Activated naive CD4-positive, alpha-beta T cell treated with anti-CD3 and anti-CD28 coated beads, Interleukin-2, amount 50 U/mL, for 72 hours (primary cell): ENCODE data around the gene EHD1. TPM values are rescaled to one million over a fixed set of nuclear protein-coding genes. Genes with fewer than 3 reads are reported as not detected.
"Not testable (repeated sequence)": the region's sequence is repeated elsewhere in the genome, so short reads cannot be mapped to it uniquely, and the experiment has no call there.

Experiments
- ATAC-seq, 2 donors: fragments of 150-1000 bp; cut with Tn5 transposase; 2 replicates each; pipeline ENCODE4 v1.10.0; 2021; ENCODE audit warnings: mild to moderate bottlenecking in 2 of 2, moderate library complexity in 2 of 2
- DNase-seq, 2 donors: peaks; one replicate each; pipeline ENCODE4 v3.0.0; 2021 to 2022; ENCODE audit warnings: low spot score in 2 of 2
- H3K27ac Mint-ChIP-seq, 2 donors: one replicate each; pipeline ENCODE4 v1.8.0; 2022; ENCODE audit warnings: mild to moderate bottlenecking in 2 of 2, mixed read lengths in 2 of 2
- H3K36me3 Mint-ChIP-seq, 2 donors: one replicate each; pipeline ENCODE4 v1.8.0; 2022; ENCODE audit warnings: mixed read lengths in 2 of 2
- H3K9me3 Mint-ChIP-seq, 2 donors: one replicate each; pipeline ENCODE4 v1.8.0; 2022; ENCODE audit warnings: mixed read lengths in 2 of 2
- total RNA-seq, 2 donors: library from RNA; stranded (reverse); gene quantifications; one replicate each; pipeline ENCODE4 v1.2.3, GENCODE V29; 2022

Gene EHD1
- total RNA-seq, 2 donors from 2014 or later, result 93.1 to 123 TPM

DNA sequence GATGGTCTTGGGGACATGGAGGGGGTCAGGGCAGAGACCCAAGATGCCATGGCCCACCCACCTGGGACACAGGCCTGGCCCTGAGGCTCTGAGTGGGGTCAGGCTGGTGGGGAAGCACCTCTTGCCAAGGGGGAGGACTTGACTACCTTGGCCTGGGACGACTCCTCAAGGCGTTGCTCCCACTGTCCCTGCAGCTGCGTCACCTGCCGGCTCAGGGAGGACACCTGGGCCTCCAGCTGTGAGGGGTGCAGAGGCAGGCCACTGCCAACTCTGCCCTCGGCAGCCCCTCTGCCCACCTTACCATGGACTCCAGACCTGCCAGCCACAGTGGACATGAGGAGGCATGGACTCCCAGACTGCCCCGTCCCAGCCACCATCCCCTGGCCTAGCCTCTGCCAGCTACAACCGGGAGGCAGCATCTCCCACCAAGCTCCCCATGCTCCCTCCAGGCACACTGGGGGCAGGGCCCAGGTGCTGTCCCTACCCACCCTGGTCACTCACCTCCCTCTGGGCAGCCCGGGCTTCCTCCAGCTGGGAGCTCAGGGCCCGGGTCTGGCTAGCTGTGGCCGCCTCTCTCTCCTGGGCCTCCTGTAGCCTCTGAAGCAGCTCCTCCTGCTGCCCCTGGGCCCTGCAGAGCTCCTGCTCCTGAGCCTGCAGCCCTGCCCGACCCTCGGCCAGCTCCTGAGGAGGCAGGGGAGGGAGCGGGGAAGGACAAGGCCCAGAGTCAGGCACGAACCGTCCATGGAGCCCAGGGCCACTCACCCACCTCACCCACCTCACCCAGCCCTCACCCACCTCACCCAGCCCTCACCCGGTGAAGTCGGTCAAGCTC is 42.6 kb downstream of the EHD1 start:
- Mint-ChIP-seq H3K36me3 (no peaks in the 10 kb centered on the region), H3K27ac (no peak overlapping the region), H3K9me3 (no peaks in the 10 kb centered on the region)
- no peak for ATAC-seq
- DNase-seq, result no peak

DNA sequence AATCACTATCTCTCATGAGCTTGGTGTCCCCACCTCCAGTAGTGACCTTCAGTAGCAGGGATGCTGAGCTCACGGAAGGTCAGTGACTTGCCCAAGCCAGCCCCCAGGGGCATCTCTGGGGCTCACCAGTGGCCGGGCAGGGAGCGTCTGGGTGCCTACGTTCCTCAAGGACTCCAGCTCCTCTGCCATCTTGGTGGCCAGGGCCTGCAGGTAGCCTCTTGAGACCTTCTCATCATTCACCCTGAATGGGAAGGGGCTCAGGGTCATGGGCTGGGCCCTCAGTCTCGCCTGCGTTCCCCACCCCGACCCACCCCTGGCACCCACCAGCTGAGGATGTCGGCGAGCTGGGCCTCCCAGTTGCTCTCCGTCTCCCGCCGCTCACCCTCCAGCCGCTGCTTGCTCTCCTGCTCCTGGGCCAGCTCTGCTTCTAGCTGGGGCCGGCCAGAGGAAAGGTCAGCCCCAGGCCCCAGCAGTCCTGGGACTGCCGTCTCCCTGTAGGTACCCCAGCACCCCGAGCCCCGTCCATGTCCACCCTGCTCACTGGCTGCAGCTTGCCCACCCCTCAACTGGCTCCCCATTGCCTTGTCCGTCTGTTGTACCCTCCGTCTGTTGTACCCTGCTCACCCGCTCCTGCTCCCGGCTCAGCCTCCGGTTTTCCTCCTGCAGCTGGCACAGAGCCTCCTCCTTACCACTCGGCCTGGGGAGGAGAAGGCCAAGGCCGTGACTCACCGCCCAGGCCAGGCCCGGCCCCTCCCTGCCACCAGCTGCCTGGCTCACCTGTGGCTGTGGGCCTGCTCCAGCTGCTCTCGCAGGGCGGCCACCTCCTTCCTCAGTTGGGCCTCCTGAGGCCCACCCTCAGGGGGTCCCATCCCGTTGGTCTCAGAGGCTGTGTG is 43.5 kb downstream of the EHD1 start:
- Mint-ChIP-seq H3K9me3 (no peaks in the 10 kb centered on the region), H3K27ac (no peak overlapping the region), H3K36me3 (no peaks in the 10 kb centered on the region)
- ATAC-seq, result no peak
- no peak for DNase-seq

- no peak for DNase-seq
- H3K36me3 Mint-ChIP-seq, result no peaks in the 10 kb centered on the region
- no peak for ATAC-seq
- H3K9me3 Mint-ChIP-seq, result no peaks in the 10 kb centered on the region
- H3K27ac Mint-ChIP-seq, result no peak overlapping the region
These were observed 44.2 kb downstream of the EHD1 start for GRCh38 chr11:64834031-64834722.

DNA sequence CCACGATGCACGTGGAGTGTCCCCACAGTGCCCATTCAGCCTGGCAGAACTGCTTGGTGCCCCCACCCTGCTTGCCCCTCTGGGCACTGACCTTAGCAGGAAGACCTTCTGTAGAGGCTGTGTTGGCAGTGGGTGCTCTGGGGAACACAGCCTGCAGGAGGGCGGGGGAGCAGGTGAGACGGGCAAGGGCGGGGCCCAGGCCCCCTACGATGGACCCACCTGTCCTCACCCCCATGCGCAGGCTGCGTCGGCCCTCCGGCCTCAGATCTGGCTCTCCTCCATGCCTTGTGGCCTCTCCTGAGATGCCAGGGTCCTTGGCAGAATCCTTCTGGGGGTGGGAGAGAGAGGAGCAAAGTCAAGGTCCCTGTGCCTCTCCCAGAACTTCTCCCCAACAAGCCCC is 44.9 kb downstream of the EHD1 start:
- Mint-ChIP-seq H3K27ac (no peak overlapping the region), H3K9me3 (no peaks in the 10 kb centered on the region), H3K36me3 (no peaks in the 10 kb centered on the region)
- ATAC-seq (no peak), DNase-seq (no peak)

GRCh38 chr11:64833198-64833502 is 45.3 kb downstream of the EHD1 start:
- Mint-ChIP-seq H3K9me3 (no peaks in the 10 kb centered on the region), H3K27ac (no peak overlapping the region), H3K36me3 (no peaks in the 10 kb centered on the region)
- ATAC-seq (no peak), DNase-seq (no peak)

DNA sequence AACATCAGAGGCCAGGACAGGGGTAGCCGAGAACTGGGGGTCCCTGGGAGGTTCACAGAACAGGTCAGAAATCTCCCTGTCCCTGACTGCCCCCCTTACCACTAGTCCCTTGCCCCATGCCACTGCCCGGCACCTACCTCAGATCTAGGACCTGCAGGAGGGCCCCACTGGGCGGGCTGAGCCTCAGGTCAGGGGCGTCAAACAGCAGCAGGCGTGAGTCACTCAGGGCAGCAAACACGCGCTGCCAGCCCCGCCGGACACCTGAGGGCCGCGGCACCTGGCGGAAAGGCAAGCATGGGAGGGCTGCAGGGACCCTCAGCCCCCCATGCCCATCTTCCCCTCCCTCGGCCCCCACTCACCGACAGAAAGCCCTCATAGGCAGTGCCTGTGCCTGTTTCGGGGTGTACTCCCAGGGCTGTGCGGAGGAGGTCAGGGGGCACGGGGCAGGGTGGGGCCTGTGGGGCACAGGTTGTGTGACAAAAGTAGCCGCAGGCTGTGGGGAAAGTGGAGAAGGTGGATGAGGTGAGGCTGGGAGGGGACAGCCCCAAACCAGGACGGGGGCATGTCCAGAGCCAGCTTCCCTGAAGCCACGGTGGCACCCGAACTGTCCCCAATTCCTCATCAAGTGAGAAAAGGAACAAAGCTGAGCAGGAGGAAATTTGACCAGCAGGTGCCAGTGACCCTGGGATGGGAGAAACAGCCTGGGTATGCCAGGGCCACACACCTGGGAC is 45.8 kb downstream of the EHD1 start:
- H3K27ac Mint-ChIP-seq, result no peak overlapping the region
- H3K9me3 Mint-ChIP-seq, result no peaks in the 10 kb centered on the region
- no peak for DNase-seq
- ATAC-seq, result no peak
- H3K36me3 Mint-ChIP-seq, result no peaks in the 10 kb centered on the region

DNA sequence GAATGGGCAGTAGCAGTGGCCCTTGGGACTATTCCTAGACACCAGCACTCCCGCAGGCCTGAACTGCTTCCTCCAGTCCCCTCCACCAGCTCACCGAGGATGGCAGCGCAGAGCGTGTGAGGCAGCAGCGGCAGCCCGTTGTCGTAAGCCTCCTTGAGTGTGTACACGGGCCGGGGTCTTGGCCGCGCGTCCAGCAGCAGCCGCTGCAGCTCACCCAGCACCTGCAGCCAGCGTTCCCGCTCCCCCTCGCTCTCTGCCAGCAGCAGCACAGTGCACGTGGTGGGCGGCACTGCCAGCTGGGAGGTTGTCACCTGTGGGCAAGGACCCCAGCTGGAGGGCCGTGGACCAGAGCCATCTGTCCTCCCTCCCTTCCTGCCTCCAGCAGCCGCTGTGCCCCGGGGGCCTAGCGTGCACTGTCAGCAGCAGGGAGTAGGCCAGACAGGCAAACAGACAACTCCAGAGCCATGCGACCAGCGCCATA is 47.0 kb downstream of the EHD1 start:
- no peak for DNase-seq
- ATAC-seq, result no peak
- Mint-ChIP-seq H3K27ac (no peak overlapping the region), H3K36me3 (no peaks in the 10 kb centered on the region), H3K9me3 (no peaks in the 10 kb centered on the region)

DNA sequence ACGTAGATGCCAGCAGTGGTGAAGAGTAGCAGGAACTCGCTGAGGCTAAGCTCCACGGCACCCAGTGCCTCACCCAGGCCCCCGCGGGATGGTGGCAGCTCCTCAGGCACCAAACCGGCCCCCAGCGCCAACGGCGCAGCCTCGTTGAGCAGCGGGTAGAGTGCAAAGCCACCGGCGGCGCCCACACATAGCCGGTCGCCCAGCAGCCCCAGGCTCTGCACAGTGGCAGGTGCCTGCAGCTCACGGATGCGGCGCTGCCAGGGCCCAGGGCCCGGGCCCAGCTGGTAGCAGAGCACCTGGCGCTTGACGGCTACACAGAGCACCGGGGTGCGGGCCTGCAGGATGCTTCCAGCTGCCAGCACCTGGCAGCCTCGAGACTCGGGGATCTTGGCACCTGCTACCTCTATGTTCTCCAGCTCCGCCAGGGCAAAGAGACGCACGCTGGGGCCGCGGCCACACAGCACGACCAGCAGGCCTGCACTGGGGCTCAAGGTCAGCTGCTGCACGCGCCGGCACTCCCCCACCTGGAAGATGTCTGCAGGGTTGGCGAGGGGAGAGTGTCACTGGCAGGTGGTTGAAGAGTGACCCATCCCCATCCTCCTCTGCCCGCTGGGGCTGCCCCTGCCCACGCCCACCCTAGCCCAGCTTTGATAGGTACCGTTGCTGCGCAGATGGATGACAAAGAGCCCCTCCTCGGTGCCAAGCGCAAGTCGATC is 48.7 kb downstream of the EHD1 start:
- Mint-ChIP-seq H3K9me3 (no peaks in the 10 kb centered on the region), H3K36me3 (no peaks in the 10 kb centered on the region), H3K27ac (no peak overlapping the region)
- no peak for DNase-seq
- ATAC-seq, result no peak

DNA sequence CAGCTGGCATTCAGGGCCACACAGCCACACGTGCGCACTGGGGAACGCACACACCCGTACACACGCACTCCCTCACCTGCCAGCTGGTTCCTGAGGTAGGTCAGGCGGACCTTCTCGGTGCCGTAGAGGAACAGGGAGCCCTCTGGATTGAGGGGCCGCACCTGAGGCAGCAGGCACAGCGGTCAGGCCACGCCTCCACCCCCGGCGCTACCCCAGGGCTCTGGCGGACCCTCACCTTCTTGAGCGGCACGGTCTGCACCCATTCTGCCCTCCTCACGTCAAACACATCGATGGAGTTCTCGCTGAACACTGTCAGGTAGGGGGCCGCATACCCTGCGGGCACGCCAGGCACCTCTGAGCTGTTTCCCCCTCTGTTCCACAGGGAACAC is 51.0 kb downstream of the EHD1 start:
- no peak for DNase-seq
- no peaks in the 10 kb centered on the region for H3K36me3 Mint-ChIP-seq
- no peaks in the 10 kb centered on the region for H3K9me3 Mint-ChIP-seq
- H3K27ac Mint-ChIP-seq, result no peak overlapping the region
- no peak for ATAC-seq

DNA sequence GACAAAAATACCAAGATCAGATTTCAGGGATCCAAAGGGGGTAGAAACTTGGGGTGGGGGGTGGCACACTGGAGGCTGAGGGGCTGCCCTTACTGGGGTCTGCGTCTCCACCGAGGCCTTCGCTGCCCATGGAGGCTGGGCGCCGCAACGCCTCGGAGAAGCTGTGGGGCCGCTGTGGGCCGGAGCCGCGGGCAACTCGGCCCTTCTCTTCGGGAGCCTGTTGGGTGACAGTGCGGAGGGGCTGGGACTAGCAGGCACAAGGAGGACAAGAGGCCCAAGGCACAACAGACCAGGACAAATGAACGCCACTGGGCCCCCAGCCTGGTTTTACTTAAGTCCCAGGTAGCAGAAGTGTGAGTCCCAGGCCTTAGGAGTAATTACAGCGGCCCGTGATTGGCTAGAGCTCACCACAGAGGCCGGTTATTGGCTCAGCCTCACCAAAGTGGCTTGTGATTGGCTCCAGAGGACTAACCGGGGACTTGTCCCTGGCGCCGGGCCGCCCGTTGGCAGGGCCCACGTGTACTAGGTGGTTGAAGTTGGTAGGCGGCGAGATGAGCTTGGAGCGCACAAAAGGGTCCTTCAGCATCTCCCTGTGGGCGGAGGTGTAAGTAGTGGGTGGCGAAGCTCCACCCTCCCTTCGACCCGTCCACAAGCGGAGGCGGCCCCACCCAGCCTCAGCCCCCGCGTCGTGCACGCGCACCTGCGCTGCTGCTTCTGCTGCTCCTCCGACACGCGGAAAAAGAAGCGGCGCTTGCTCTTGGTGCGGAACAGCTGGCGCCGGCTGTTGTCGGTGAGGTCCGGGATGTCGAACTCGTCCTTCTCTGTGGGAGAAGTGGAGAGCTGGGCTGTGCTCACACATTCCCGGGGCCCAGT is 51.6 kb downstream of the EHD1 start:
- H3K27ac Mint-ChIP-seq, result no peak overlapping the region
- DNase-seq (no peak), ATAC-seq (no peak)
- no peaks in the 10 kb centered on the region for H3K36me3 Mint-ChIP-seq
- H3K9me3 Mint-ChIP-seq, result no peaks in the 10 kb centered on the region

DNA sequence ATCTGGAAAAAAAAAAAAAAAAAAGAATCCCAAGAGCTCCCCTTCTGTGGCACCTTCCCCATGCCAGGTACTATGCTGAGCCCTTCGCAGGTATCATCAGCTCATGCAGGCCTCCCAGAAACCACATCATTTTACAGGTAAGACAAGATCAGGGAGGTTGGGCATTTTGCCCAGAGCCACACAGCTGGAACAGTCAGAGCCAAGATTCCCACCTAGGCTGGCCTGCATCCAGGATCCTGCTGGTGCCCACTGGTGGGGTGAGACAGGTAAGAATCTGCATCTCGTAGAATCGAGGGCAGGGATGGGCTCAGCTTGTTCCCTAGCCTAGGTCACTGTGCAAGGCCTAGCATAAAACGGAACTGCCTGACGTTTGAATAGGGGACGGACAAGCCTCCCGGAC is 52.4 kb downstream of the EHD1 start:
- DNase-seq, result no peak
- no peak for ATAC-seq
- Mint-ChIP-seq H3K36me3 (no peaks in the 10 kb centered on the region), H3K27ac (no peak overlapping the region), H3K9me3 (no peaks in the 10 kb centered on the region)

DNA sequence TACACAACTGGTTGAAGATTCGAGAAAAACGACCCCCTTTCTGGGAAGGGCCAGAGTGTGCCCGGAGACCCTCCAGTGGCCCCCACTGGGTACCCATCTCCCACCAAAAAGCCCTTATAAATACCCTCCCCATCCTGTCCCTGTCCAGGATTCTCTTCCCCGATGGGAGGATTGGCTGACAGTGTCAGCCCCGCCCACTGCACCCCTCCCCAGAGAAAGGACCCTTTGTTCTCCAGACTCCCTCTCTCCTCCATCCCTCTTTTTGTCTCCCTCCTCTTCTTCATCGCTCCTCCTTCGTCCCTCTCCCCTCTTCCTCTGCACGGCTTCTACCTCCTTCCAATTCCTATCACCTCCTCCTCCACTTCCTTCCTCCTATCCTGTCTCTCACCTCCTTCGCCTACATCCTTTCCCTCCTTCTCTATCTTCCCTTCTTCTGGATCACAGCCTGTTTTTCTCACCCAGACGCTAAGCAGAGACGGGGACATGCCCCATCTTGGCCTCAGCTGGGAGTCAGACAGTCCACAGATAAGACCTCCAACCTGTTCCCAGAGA is 54.8 kb downstream of the EHD1 start:
- Mint-ChIP-seq H3K9me3 (no peaks in the 10 kb centered on the region), H3K27ac (no peak overlapping the region), H3K36me3 (no peaks in the 10 kb centered on the region)
- no peak for DNase-seq
- ATAC-seq, result no peak

DNA sequence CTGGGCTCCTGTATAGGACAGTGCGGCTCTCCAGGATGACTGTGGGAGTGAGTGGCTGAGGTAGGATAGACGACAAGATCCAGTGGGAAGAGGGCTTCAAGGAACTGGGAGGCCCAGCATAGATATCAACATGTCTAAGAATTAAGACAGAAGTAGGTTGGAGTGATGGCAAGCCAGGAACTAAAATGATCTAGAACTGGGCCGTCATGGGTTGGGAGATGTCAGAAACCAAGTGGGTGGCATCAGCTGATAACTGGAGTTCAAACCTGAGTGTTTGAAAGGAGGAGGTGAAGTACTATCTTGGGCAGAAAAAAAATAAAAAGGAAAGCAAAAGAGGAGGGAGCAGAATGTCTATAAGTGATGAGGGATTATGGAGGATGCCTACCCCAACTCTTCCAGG is 60.9 kb downstream of the EHD1 start:
- no peaks in the 10 kb centered on the region for H3K36me3 Mint-ChIP-seq
- no peaks in the 10 kb centered on the region for H3K9me3 Mint-ChIP-seq
- ATAC-seq (no peak), DNase-seq (no peak)
- H3K27ac Mint-ChIP-seq, result no peak overlapping the region

DNA sequence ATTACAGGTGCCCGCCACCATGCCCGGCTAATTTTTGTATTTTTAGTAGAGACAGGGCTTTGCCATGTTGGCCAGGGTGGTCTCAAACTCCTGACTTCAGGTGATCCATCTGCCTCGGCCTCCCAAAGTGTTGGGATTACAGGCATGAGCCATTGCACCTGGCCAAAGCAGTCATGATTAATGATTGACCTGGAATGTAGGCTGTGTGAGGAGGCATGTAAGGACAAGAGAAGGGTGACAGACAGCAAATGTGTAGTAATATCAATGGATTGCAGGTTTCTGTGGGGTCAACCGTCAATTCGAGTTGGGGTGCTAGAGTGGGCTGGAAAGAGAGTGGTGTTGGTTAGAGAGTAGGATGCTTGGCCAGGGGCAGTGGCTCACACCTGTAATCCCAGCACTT is 63.0 kb downstream of the EHD1 start:
- H3K27ac Mint-ChIP-seq, result peak overlapping the region in 1 of 2 donors; percentile 8
- not testable (repeated sequence) for H3K9me3 Mint-ChIP-seq, DNase-seq, ATAC-seq, H3K36me3 Mint-ChIP-seq

GRCh38 chr11:64814712-64815187 is 63.7 kb downstream of the EHD1 start:
- H3K36me3 Mint-ChIP-seq, result peaks cover 0 to under 1% of the 10 kb centered on the region in 2 donors
- DNase-seq (no peak), ATAC-seq (no peak)
- no peak overlapping the region for H3K27ac Mint-ChIP-seq
- no peaks in the 10 kb centered on the region for H3K9me3 Mint-ChIP-seq
